ENCODE results near the gene SPPL2C.
"Not testable (repeated sequence)": the region's sequence is repeated elsewhere in the genome, so short reads cannot be mapped to it uniquely, and the experiment has no call there.

The SPPL2C gene

DNA sequence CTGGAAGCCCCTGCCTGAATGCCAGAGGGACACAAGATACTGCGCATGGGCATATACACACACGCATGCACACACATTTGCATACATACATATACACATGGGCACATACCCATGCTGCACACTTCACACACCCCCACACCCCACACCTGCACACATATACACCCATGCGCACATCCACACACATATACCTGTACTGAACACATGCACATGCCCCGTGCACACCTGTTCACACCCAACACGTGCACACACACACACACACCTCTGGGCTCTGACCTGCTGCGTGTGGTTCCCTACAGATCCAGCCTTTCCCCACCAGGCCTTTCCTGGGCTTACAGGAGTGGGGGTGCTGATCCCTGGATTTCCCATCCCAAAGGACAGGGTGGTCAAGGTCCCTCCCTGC is 6.3 kb downstream of the SPPL2C start:
- no peak for DNase-seq

DNA sequence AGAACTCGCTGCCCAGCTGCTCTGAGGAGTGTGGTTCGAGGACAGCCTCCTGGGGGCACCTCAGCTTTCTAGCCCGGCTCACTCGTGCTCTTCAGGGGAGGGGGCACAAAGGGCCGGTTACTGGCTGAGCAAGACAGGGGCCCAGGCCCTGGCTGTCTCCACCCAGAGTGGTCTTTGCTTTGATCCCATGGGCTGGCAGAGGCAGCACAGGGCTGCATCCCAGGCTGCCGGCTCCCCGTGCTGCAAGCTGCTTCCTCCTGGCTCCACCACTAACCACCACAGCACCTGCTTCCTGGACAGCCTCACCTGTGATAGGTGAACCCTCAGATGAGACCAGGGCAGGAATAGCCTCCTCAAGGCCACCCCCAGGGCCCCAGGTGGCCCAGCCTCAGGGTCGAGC is 6.8 kb downstream of the SPPL2C start:
- no peak for DNase-seq

GRCh38 chr17:45851873-45852272 is 7.2 kb downstream of the SPPL2C start:
- no peak for DNase-seq

- peak; percentile 40 to 54 for DNase-seq
These were observed 8.0 kb downstream of the SPPL2C start for GRCh38 chr17:45852535-45853297.

DNA sequence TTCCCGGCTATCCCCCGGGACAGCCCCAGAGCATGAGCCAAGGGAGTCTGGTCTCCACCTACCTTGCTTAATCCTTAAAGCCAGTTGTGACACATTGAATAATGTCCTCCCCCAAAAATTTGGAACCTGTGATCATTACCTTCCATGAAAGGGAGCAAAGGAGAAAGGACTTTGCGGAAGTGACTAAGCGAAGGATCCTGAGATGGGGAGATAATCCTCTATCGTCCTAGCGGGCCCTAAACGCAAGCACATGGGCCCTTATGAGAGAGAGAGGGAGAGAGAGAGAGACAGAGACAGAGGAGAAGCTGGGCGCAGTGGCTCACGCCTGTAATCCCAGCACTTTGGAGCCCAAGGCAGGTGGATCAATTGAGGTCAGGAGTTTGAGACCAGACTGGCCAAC is 9.5 kb downstream of the SPPL2C start:
- DNase-seq: no peak

DNA sequence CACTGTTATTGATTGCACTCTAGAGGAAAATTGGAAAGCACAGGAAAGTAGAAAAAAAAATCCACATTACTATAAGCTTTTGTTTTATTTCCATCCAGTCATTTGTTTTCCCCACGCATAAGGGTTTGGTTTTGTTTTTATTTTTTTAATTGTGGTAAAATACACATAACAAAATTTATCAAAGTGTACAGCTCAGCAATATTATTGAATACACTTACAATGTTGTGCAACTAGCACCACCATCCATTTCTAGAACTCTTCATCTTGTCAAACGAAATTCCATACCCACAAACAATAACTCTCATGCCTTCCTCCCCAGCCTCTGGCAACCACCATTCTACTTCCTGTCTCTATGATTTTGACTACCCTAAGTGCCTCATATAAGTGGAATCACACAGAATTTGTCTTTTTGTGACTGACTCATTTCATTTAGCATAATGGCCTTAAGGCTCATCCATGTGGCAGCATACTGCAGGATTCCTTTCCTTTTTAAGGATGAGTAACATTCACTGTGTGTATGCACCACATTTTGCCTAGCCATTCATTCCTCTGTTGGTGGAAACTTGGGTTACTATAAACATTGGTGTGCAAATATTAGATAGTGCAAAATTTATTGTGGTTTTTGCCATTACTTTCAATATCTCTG is 11.1 kb downstream of the SPPL2C start:
- no peak for DNase-seq

DNA sequence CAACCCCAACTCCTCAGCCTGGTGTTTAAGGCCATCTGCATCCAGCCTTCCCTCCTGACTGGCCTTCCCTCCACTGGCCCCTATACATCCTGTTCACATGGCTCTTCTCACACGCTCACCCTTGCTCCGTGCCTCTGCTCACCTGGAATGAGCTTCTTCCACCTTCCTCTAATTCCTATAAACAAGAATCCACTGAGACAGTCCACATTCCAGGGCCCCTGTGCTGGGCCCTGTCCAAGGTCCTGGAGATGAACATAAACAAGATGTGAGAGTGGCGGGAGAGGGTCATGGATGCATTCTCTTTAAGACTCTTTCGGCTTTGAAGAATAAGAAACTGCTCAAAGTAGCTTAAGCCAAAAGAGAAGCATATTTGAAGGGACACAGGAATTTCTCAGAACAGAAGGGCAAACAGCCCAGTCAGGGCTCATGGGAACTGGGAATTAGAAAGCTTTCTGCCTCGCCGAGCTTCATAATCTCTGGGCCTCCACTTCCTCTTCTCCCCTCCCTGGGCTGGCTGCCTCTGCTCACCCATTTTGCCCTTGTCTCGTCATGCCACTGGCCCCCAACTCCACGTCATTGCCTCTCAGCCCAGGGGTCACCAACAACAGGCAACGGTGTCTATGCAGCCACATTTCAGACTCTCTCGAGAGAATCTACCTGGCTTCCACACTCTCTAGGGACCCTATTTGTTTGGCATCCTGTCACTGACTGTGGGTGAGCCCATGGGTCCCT is 13.5 kb downstream of the SPPL2C start:
- no peak for DNase-seq

DNA sequence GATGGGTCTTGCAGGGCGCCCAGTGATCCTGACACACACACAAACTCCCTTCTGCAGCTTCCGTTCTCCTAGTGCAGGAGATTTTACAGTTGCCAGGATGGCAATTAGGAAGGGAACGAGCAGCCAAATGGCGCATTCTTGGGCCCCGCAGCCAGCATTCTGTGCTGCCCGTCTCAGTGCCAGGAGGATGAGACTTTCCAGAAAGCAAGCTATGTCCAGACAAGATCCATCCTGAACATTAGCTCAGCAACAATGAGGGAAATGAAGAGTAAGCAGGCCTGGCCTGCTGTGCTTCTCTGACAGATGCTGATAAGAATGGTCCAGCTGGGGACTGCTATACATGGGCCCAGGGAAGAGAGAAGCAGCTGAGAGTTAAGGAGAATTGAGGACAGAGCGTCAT is 16.5 kb downstream of the SPPL2C start:
- no peak for DNase-seq

GRCh38 chr17:45862127-45862526 is 17.4 kb downstream of the SPPL2C start:
- not testable (repeated sequence) for DNase-seq

DNA sequence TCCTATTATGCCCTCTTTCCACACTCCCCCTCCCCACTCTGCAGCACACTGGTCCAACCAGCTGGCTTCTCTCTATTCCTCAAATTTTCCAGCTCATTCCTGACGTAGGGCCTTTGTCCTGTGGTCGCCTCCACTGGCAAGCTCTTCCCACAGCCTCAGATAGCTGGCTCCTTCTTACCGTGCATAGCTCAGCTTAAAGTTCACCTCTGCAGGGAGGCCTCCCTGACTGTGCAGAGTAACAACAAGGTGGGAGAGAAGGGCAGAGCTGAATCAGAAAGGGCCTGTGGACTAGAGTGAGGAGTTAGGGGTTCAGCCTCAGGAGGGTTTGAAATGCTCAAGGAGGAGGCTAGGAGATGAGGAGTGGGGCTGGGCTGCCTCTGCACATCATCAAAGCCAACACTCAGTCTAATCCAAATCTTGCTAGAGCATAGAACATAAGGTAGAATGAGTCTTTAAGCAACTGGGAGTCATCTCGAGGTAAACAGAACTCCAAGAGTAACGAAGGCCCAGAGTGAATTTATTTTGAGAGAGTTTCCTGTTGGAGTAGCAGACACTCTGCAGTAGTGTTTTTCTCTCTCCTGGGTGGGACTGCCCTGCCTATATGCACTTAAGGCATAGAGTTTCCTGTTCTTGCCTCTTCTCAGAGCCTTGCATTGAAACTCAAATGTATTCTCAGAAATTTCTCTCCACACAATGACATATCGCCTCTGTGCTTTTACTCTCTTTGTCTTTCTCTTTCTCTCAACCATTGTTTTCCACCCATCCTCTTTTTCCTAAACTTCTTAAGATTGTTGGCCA is 19.4 kb downstream of the SPPL2C start:
- DNase-seq: no peak

DNA sequence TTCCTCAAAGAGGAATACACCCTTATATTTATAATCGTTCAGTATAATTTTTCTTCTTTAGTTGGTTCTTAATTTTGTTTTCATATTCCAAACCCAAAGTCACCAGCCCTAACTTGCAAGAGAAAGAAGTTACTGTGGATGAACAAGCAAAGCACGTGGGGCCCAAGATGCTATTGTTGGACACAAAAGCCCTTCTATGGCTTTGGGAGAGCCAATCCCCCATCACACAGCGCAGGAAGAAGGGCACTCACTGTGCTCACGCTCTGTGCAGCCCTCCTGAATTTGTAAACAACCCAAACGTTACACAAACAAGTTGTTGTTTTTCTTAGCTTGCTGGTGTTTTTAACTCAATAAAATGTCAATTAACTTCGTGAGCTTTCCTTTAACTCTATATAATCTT is 22.5 kb downstream of the SPPL2C start:
- DNase-seq: no peak

DNA sequence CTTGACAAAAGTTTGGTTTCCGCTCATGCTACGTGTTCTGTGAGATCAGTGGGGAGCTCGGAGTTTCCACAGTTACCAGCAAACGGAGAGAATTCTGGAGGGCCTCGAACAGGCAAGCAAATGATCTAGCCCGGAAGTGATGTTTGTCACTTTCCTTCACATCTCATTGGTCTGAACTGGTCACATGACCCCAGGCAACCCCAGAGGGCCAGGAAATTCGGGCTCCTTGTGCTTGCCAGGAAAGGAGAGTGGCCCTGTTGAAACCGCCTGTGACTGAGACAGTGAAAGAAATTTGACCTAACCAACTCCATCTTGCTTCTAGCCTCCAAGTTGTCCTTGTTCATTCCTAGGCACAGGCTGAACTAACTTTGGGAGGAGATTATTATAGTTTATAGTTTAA is 23.0 kb downstream of the SPPL2C start:
- DNase-seq: no peak

GRCh38 chr17:45868276-45868675 is 23.6 kb downstream of the SPPL2C start:
- no peak for DNase-seq

DNA sequence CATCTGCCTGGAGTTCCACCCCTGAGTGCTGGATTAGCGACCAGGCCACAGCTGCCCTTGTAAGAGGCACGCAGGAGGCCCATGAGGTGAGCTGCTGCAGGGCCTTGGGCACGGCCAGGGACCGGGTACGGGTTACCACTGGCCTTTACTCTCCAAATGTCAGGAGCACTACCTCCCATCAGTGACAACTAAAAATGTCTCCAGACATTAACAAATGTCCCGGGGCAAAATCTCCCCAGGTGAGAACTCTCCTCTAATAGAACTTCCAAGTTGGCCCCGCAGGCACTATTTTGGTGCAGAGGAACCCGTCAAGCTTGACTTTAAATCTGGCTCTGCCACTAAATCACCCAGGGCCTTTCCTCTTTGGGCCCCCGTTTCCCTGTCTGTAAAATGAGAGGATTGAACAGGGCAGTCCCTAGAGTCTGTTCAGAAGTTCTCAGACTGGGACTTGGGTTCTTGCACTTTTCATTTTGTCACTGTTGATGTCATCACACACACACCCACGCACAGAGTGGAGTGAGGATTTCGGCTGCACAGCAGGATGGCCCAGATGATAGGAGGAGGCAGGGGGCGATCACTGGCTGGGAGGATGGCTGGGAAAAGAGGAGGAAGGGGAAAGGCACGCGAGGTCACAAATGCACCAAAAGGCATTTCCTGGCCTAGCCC is 25.1 kb downstream of the SPPL2C start:
- DNase-seq: no peak

DNA sequence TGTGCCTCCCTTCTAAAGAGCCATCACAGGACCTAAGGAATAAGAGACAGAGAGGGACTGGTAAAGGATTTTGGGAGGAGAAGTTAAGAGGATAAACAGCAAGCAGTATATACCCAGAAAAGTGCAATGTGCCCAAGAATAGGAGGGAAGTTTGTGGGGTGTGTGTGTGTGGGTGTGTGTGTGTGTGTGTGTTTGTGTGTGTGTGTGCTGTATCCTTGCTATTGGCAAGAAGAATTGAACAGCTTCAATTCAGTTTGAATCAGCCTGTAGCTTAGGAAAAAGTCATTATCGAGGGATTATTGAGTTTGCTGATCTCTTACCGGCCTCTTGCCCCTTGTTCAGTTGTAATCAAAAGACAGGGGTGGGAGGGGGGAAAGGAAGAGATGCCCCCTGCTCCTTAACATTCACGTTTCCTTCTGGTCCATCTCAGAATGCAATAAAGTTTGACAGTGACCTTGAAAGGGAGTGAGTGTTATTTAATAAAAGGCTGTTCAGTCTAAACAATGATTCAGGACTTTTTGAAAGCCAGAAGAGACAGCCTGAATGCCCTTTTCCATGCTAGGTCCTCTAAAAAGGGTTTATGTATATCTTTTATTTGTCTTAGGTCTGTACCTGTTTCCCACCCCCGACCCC is 25.8 kb downstream of the SPPL2C start:
- no peak for DNase-seq

DNA sequence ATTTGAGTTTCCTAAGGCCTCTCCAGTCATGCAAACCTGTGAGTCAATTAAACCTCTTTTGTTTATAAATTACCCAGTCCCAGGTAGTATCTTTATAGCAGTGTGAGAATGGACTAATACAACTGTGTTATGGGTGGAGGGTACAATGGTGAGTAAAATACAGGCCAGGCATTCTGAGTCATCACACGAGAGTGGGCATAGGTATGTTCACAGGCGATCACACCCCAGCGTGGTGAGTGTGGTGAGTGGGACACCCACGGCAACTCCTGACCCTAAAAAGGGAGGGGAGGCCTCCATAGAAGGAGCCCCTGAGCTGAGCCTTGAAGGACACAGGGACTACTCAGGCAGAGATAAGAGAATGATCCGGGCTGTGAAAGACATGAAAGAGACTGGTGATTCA is 27.0 kb downstream of the SPPL2C start:
- DNase-seq: no peak

DNA sequence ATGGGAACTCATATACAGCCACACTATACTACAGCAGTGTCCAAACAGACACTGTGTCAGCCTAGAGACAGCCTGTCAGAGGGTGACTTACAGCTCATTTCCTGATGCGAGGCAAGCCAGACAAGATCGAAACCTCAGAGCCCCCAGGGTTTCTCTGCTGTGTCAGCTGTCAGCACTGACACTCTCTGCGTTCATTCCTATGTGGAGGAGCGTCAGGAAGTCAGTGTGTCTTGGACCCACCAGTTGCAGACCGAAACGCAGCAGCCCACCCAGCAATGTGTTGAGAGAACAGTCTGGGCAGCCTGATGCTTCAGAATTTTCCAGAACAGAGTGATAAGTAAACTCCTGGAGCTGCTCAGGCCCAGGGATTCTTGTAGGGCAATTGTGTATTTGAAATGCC is 29.0 kb downstream of the SPPL2C start:
- DNase-seq: peak in 1 of 2 experiments; percentile 29

- no peak for DNase-seq
These were observed 29.5 kb downstream of the SPPL2C start for GRCh38 chr17:45874151-45874550.

- DNase-seq: no peak
These were observed 31.9 kb downstream of the SPPL2C start for GRCh38 chr17:45876539-45876938.

- DNase-seq: no peak
These were observed 32.8 kb downstream of the SPPL2C start for GRCh38 chr17:45877467-45877866.

- no peak for DNase-seq
These were observed 38.4 kb downstream of the SPPL2C start for GRCh38 chr17:45883063-45883462.

DNA sequence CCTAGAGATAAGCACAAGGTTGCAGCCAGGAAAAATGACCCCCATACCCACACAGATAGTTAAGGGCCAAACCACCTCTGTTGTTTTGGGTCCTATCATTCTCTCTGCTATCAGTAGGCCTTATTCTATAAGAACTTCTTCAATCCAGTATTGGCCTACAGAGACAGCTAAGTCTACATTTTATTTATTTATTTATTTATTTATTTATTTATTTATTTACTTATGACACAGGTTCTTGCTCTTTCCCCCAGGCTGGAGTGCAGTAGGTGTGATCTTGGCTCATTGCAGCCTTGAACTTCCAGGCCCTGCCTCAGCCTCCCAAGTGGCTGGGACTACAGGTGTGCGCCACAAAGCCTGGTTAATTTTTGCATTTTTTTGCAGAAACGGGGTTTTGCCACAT is 42.2 kb downstream of the SPPL2C start:
- no peak for DNase-seq
